ENCODE results near the gene MAP2K2.

DNA sequence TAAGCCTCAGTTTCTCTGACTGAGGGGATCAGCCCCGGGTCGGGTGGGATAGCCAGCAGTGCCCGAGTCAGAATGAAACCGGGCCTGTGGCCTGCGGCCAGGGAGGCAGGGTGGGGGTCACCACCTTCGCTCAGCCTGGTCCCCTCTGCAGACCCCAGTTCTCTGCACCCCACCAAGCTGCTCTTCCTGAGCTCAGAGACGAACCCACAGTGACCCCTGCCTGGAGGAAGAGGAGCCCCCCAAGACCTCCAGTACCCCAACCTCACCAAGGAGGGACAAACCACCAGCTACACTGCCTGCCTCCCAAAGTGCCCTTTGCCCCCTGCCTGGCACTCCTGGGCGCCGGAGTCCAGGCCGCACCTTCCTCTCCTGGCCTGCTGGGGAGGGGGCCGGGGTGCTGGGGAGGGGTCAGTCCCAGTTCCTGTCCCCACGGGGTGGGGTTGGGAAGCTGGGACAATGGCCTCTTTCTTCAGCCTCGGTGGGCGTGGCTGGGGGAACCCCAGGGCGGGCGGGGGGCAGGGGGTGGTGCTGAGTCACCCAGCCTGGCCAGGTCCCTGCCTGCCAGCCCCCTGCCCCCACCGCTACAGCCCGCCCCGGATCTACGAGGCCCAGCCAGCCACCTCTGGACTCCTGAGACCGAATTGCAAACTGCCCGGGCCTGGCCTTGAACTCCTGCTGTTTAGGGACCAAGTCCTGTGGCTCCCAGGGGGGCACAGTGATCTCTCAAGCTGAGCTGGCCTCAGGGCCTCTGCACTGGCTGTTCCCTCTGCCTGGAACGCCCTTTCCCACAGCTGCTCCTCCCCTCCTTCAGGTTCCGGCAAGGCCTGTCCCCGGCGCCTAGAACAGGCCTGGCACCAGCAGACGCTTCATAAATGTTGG lies 71.6 kb downstream of the MAP2K2 start:
- no peak for TF ChIP-seq POLR2AphosphoS5 (IDR thresholded peaks at IDR 0.05)
- TF ChIP-seq, protein P1, sequence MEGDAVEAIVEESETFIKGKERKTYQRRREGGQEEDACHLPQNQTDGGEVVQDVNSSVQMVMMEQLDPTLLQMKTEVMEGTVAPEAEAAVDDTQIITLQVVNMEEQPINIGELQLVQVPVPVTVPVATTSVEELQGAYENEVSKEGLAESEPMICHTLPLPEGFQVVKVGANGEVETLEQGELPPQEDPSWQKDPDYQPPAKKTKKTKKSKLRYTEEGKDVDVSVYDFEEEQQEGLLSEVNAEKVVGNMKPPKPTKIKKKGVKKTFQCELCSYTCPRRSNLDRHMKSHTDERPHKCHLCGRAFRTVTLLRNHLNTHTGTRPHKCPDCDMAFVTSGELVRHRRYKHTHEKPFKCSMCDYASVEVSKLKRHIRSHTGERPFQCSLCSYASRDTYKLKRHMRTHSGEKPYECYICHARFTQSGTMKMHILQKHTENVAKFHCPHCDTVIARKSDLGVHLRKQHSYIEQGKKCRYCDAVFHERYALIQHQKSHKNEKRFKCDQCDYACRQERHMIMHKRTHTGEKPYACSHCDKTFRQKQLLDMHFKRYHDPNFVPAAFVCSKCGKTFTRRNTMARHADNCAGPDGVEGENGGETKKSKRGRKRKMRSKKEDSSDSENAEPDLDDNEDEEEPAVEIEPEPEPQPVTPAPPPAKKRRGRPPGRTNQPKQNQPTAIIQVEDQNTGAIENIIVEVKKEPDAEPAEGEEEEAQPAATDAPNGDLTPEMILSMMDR (IDR thresholded peaks at IDR 0.05 in 8 of 11, conservative IDR thresholded peaks at IDR 0.05 in 3 of 11): no peak
